GM21390 (cell line): Measurements from ENCODE around the gene CACHD1.
"Not testable (repeated sequence)": the region's sequence is repeated elsewhere in the genome, so short reads cannot be mapped to it uniquely, and the experiment has no call there.

Experiments used
- ATAC-seq: cut with Tn5 transposase; IDR thresholded peaks from one replicate; pipeline ENCODE4 v1.9.1; 2021; ENCODE audit not compliant: unreplicated experiment

Gene CACHD1

GRCh38 chr1:64495878-64496277 is 25.9 kb downstream of the CACHD1 start:
- no peak for ATAC-seq

DNA sequence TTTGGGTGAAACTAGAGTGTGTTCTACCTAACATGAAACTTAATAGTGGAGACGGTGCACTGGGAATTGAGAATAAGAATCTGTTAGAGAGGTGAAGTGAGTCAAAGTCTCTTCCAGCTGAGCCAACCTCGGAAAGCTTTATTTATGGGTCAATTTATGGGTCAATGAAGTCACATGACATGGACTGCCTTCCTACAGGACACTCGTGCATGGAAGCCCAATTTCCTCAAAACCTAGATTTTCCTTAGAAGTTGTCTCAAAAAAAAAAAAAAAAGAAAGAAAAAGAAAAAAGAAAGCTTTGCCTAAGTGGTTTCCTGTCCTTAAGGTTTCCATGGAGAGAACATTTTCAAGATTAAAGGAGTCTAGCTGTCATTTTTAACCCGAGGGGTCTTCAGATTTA is 26.7 kb downstream of the CACHD1 start:
- ATAC-seq, result no peak

DNA sequence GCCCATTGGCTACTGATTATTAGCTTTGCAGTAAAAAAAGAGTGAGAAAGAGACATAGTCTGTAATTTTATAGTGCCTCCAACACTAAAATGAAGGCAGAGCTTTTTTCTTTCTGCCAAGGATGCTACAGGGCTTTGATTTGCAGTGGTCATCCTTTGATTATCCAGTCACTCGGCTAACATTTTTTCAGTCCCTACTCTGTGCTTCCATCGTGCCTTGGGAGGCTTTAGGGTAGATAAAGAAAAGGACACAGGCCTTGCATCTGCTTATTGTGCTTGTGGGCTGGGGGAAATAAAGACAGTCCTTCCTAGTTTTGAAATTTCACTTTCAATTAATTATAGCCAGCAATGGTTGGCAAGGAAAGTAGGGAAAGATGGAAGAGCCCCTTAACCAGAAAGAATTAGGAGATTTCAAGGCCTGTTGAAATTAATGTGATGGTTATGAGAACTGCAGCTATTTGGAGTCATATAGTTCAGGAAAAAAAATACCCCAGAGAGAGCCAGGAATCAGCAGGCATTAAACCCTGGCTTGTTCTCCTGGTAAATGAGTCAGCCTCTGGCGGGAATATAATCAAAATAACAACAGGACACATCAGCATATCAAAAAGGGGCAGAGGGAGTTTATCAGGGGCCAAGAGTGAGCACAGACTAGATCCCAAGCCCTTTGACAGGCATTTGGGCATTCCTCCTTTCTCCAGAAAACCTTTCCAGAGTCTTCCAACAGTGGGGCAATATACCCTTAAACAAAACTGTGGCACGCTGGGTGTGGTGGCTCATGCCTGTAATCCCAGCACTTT is 27.4 kb downstream of the CACHD1 start:
- ATAC-seq, result no peak

DNA sequence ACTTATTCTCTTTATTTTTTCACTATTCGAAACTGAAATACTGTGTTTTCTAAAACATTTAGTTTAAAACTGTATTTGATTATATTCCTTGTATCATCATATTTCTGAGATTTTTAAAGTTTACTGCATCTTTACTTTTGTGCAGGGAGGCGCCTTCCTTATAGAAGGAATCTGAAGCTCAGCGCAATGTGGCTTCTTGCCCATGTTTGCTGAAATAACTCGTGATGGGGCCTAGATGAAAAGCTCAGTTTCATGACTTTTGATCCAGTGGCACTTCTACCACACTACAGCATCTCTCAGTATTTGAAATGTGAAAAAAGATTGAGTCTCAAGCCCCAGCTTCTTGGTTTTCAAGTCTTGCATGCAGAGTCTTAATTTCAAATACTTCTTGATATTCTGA is 28.4 kb downstream of the CACHD1 start:
- no peak for ATAC-seq

- ATAC-seq, result no peak
These were observed 29.1 kb downstream of the CACHD1 start for GRCh38 chr1:64499011-64499410.

GRCh38 chr1:64499966-64500365 is 30.0 kb downstream of the CACHD1 start:
- ATAC-seq, result no peak

- no peak for ATAC-seq
These were observed 32.2 kb downstream of the CACHD1 start for GRCh38 chr1:64502083-64502482.

GRCh38 chr1:64502931-64503330 is 33.0 kb downstream of the CACHD1 start:
- ATAC-seq, result no peak

- ATAC-seq, result no peak
These were observed 35.5 kb downstream of the CACHD1 start for GRCh38 chr1:64505232-64505943.

GRCh38 chr1:64505944-64506655 is 36.2 kb downstream of the CACHD1 start:
- no peak for ATAC-seq

GRCh38 chr1:64508629-64509028 is 38.7 kb downstream of the CACHD1 start:
- ATAC-seq, result no peak

GRCh38 chr1:64511044-64511443 is 41.1 kb downstream of the CACHD1 start:
- ATAC-seq, result no peak

GRCh38 chr1:64512206-64512605 is 42.3 kb downstream of the CACHD1 start:
- ATAC-seq, result not testable (repeated sequence)

- no peak for ATAC-seq
These were observed 43.6 kb downstream of the CACHD1 start for GRCh38 chr1:64513545-64513944.

DNA sequence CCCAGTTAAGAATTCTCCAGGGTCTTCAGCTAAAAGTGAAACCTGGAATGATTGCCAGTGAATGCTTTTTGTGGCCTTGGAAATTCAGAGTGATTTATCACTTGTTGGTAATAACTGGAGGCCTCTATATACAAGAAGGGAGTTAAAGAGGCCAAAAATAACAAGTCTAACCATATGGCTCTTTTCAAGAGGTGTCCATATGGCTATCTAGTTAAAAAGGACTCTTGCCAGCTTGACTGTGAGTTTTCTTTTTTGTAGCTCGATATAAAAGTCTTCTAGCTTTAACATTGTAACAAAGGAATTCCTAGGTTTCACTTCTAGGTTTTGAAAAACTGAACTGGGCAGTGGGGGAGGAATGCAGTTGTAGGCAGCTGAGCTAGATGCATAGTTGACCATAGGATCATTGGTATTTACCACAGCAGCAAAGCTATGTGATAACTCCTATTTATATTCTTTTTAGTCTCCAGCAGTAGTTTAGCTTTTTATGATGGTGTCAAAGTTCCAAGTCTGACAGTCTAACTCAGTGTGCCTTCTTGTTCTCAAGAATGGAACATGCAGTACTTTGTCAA is 44.4 kb downstream of the CACHD1 start:
- ATAC-seq, result no peak

DNA sequence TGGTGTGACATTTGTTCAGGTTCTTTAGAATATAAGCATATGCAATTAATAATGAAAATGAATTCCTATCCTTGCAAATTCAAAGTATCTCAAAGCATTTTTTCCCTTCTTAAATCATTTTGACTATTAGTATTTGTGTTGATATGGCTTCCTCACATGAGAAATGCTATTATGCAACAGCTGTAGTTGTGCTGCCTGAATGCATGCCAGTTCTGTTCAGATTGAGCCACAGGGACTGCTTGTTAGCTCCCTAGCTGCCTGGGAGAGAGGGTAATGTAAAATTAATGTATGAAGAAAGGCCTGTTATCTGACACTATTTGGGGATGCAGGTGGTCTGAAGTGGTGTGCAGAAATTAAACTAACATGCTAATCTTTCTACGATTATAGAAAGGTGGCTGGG is 45.5 kb downstream of the CACHD1 start:
- ATAC-seq, result no peak

DNA sequence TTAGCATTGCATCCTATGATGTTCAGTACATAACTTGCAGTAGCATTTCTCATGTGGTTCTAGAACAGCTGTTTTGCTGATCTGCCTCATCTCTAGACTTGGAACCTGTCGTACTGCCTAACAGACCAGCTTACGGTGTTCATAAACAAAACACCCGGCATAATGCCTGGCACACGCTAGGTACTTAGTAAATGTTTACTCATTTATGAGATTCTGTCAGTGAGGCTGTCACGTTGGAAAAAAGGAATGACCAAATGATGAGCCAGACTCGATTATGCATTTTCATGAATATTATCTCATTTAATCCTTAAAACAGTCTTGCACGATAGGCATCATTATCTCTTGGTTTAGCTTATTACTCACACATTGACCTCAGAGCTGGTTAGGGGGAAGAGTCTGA is 46.4 kb downstream of the CACHD1 start:
- no peak for ATAC-seq

DNA sequence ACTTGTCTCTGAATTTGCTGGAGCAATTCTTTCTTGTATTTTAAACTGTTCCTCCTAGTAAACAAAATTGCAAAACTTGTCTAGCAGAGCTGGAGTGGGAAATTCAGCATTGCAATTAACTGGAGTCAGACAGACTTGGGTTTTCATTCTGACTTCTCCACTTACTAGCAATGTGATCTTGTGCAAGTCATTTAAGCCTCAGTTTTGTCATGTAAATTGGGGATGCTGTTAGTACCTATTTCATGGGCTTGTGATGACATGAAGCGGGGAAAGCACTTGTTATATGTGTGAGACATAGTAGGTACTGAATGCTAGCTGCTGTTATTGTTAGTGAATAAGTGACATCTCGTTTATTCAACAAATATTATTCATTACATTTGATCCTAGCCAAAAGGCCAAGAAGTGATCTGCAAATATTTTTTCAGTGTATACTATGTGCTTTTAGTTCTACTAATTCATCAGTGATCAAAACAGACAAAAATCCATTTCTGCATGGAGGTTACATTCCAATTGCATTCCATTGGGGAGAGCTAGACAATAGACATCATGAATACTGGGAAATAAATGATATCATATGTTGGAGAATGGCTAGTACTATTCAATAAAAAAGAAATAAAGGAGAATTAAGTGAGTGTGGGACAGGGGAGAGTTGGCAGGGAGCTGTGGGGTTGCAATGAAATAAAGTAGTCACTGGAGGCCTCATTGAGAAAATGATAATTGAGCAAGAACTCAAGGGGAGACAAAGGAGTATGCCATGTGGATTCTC is 47.1 kb downstream of the CACHD1 start:
- ATAC-seq, result no peak

DNA sequence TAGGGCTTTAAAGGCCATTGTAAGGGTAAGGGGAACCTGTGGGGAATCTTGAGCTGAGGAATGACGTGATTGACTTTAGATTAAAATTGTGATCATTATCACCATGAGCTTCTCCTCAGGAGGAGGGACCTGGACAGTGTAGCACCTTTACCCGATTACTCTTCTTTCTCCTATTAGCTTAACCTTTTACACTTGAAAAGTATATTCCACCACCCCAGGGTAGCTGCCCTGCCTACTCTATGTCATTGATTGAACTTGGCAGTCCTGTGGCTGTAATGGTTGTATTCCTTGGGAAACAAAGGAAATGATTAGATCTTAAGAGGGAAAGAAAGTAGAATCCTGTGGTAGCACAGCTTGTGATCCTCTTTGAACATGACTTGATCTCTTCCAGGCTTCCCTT is 47.7 kb downstream of the CACHD1 start:
- no peak for ATAC-seq

DNA sequence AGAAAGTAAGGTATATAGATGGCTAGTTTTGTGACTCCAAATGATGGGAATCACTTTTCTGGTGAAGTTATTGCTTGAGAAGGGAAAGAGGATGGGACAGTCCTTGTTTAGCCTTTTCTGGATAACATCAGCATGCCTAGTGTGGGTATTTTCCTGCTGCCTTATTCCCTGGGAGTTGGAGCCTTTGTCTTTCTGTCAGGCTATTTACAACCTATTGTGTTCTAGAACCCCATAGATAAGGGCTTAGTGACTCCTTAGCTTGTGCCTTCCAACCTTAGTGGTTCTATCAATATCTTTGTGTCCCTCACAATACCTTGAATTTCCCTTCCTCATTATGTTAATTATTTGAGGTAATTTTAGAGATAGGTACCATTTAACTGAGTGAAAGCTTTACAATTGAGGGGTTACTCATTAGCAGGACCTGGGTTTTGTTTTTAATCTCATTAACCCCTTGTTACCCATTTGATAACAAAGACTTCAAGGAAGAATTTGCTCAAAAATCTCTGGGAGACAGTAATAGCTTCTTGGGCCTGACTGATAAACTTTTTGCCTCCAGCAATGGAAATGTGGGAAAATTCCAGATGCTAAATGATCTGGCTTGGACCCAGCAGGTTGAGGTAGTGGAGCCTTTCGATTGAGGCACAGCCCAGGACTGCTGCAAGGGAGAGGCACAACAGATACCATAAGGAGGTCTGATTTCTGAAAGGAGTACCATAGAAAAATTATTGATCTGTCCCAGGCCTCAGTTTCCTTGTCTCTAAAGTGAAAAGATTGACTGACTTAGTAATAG is 49.0 kb downstream of the CACHD1 start:
- ATAC-seq, result no peak
